Right renal pelvis (tissue), 4 donors: ENCODE results near the gene P2RX3. TPM values are rescaled to one million over a fixed set of nuclear protein-coding genes. Genes with fewer than 3 reads are reported as not detected.

Experiments used
- DNase-seq, 4 donors: peaks; one replicate each; pipeline ENCODE4 v3.0.0-alpha.2; 2013; ENCODE audit warnings: low read depth in 4 of 4, low spot score in 3 of 4, missing footprints in 1 of 4
- polyA plus RNA-seq, 4 donors: library from polyadenylated mRNA; unstranded; fragments of 120-200 nt; gene quantifications; one replicate each; pipeline ENCODE4 v1.2.1, GENCODE V29; 2013; ENCODE audit not compliant: insufficient read length in 4 of 4

Gene P2RX3
- polyA plus RNA-seq, 4 donors, result 0.42 to 1.5 (median 0.64) TPM

- DNase-seq, result no peak
Measured at GRCh38 chr11:57309106-57310059, 28.8 kb upstream of the P2RX3 start.

GRCh38 chr11:57310091-57310490 is 28.1 kb upstream of the P2RX3 start:
- no peak for DNase-seq

- no peak for DNase-seq
Measured at GRCh38 chr11:57310630-57311086, 27.5 kb upstream of the P2RX3 start.

- no peak for DNase-seq
Measured at GRCh38 chr11:57311109-57311936, 26.8 kb upstream of the P2RX3 start.

DNA sequence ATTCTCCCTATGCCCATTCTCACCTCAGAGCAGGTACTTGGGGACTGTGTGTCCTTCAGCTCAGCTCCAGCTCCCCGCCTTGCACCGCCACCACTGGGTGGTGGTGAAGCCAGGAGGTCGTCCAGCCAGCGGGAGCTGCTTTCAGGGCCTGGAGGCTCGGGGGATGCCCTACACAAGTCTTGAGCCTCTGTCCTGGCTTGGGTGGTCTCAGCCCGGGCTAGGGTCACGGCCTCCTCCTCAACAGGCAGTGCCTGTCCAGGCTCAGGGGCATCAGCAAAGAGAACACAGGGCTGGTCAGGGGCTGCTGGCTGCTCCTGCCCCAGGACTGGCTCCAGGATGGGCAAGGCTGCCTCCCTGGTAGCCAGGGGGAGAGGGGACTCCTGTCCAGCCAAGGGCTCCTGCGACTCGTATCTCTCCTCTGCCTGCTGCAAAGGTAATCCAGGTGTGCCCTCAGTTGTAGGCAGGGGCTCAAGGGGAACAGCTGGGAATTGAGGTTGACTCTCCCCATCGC is 25.6 kb upstream of the P2RX3 start:
- no peak for DNase-seq

DNA sequence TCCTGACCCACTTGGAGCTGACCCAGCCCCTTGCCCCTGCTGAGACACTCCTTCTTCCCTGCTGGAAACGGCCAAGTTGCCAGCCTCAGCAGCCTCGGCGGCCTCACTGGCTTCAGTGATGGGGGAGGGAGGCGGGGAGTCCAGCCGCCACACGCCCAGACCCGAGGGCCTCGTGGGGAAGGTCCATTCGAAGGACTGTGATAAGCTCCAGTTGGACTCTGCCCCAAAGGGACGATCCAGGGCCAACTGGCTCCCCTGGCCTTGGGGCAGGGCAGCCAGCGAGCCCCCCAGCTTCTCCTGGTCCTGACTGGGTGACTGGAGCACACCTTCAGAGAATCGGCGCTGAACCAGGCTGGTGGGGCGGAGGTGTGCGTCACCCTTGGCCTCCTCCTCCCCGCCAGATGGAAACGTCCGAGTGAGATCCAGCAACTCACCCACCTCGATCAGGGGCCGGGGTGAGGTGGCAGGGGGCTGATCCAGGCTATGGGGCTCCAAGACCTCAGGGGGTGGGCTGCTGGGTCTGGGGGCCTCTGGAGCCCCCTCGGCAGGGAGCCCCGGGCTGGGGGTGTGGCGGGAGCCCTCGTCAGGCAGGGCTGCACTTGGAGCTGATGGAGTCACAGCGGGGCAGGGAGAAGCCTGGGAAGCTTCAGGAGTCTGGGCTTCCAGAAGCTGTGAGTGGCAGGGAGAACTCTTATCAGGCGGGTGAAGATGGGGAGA is 24.9 kb upstream of the P2RX3 start:
- DNase-seq, result no peak

- no peak for DNase-seq
Measured at GRCh38 chr11:57313788-57314135, 24.4 kb upstream of the P2RX3 start.

- DNase-seq, result no peak
Measured at GRCh38 chr11:57314221-57314973, 23.8 kb upstream of the P2RX3 start.

- DNase-seq, result no peak
Measured at GRCh38 chr11:57315491-57315890, 22.7 kb upstream of the P2RX3 start.

DNA sequence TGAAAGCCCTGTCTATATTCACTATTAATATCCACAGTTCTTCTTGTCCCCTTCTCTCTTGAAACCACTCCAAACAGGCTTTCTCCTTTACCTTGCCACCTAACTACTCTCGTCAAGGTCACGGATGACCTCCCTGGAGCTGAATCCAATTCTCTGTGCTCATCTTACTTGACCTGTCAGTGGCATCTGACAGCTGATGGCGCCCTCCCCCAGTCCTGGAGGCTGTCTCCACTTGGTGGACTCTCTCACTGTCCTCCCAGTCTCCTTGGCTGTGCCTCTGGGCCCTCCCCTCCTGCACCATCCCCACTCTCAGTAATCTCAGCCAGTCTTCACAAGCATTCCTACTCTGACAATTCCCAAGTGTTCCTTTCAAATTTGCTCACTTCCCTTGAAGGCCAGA is 22.1 kb upstream of the P2RX3 start:
- DNase-seq, result no peak

DNA sequence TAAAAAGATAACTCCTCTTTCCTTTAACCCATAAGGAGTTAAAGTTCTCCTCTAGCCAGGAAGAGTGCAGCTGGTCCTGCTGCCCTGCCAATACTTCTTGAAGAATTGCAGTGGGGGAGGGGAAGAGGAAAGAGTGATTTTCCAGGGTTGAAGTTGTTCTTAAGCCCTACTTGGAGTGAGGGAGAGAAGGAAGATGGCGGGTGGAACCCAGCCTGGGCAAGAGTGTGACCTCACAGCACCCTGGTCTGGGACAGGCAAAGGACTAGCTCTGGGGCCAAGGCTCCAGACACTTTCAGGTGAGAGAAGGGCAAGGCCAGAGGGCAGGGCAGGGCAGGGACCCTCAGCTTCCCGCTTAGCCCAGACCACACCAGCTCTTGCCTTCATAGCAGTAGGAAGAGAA is 20.0 kb upstream of the P2RX3 start:
- DNase-seq, result no peak

DNA sequence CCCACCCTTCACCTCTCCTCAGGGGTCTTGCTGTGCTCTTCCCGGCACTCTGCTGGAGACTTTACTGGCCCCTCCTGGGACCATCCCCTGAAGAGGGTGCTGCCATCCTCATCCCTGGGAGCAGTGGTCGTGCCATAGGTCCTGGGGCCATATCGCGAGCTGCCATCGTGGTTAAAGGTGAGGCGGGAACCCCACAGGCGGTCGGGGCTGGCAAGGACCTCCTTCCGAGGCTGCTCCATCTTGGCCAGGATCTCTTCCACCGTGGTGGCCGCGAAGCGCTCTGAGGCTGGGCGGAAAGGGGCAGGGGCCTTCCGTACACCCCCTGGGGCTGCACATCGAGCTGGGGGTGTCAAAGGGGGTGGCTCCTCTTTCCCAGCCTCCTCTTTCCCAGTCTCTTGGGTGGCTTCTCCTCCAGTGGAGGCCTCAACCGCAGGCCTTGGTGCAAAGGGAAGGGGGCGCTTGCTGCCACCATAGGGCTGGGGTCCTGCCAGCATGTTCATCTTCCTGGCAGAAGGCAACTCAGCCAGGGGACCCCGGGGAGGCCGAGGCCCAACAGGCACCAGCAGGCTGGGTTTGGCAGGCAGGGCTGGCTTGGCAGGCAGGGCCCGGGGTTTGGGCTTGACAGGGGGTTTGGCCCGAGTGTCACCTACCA is 18.0 kb upstream of the P2RX3 start:
- DNase-seq, result no peak

DNA sequence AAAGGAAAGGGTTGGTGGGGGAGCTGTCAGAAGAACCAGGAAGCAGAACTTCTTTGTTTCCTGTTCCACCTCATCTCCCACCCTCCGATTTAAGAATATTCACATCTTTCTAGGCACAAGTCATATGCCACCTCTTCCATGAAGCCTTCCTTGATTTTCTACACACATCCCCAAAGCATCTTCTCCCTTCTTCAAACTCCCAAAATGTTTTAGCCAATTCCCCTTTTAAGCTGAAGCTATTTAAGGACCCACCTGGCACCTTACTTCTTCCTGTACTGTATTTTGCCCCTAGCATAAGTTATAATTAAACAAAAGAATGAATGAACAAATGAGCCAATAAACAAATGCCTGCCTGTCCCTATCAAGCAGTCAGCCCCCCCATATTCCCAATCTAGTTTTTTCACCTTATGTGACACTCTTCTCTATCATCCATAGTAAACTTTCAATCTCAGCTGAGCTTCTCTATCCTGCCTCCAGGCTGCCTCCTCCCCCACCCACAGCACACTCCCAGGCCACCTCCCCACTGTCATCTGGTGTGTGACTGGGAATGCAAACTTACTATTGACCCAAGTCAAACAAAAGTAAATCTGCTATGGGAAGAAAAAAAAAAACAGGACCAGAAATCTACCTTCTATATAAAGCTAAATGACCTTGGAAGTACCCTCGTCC is 17.3 kb upstream of the P2RX3 start:
- no peak for DNase-seq

- no peak for DNase-seq
Measured at GRCh38 chr11:57321388-57322255, 16.5 kb upstream of the P2RX3 start.

DNA sequence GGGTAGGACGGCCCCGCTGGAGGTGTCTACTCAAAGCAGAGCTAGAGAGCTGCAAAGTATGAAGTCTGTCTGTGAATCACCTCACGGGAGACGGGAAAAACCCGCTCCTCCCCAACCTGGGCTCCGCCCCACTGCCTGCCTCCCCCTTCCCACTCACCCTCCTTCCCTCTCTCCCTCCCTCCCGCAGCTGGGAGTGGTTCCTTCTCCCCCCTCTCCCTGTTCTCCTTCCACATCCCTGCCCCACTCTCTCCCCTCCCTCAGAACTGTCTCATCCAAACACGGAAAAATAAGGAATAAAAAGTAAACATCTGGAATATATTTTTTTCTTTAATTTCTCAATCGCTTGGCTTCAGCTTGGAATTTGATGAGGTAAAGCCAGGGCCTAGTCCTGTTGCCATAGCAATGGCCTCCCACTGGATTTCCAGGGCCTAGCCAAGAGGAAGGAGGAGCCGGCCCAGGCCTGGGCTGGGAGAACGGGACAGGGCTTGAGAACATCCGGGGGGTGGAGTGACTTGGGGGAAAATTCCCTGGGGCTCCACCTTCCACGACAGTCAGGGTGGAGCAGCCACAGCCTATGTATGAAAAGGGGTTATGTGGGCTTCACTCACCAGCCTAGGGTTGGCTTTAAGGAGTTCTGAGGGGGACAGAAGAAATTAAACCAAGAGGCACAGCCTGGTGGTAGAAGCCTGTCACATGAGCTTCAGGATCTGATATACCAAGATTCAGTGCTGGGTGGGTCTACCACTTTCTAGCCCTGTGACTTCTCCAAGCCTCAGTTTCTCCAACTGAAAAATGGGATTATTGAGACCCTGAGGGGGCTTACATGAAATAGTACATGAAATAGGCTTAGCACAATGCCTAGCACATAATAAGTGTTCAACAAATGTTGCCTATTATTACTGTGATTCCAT is 15.6 kb upstream of the P2RX3 start:
- DNase-seq, result peak in 1 of 4 donors; percentile 78

GRCh38 chr11:57323167-57323854 is 14.8 kb upstream of the P2RX3 start:
- DNase-seq, result no peak

DNA sequence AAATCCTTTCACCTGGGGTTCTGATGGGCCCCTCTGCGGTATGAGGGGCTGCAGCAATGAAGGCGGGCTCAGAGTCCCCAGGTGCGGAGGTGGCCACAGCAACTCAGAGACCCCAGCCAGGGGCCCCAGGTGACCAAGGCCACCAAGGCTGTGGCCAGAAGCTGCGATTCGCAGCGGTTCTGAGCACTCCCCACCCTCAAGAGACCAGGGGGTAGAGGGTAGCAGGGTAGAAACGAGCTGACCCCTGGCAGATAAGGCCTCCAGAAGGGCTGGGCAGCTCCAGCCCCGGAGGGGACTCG is 14.3 kb upstream of the P2RX3 start:
- no peak for DNase-seq
